GM18870 (cell line): ENCODE results near the gene UNC5B.

Experiments used
- ATAC-seq: cut with Tn5 transposase; IDR thresholded peaks from one replicate; pipeline ENCODE4 v1.9.1; 2021; ENCODE audit warnings: moderate library complexity; ENCODE audit not compliant: unreplicated experiment

UNC5B gene

GRCh38 chr10:71239131-71239915, 27.0 kb downstream of the UNC5B start:
- no peak for ATAC-seq

GRCh38 chr10:71239946-71240795, 27.8 kb downstream of the UNC5B start:
- no peak for ATAC-seq

GRCh38 chr10:71241114-71241829, 28.9 kb downstream of the UNC5B start:
- no peak for ATAC-seq

- ATAC-seq = no peak
Observed at GRCh38 chr10:71241830-71242621, 29.7 kb downstream of the UNC5B start.

GRCh38 chr10:71242622-71243009, 30.2 kb downstream of the UNC5B start:
- no peak for ATAC-seq

GRCh38 chr10:71243756-71244395, 31.5 kb downstream of the UNC5B start:
- ATAC-seq = no peak

- ATAC-seq = no peak
Observed at GRCh38 chr10:71244431-71245419, 32.4 kb downstream of the UNC5B start.

GRCh38 chr10:71245420-71246325, 33.3 kb downstream of the UNC5B start:
- ATAC-seq = no peak

- no peak for ATAC-seq
Observed at GRCh38 chr10:71246591-71247413, 34.4 kb downstream of the UNC5B start.

- no peak for ATAC-seq
Observed at GRCh38 chr10:71247414-71247705, 35.0 kb downstream of the UNC5B start.

- ATAC-seq = no peak
Observed at GRCh38 chr10:71247804-71248203, 35.4 kb downstream of the UNC5B start.

GRCh38 chr10:71248210-71248609, 35.8 kb downstream of the UNC5B start:
- ATAC-seq = no peak

GRCh38 chr10:71249996-71250395, 37.6 kb downstream of the UNC5B start:
- no peak for ATAC-seq

- no peak for ATAC-seq
Observed at GRCh38 chr10:71250405-71250804, 38.0 kb downstream of the UNC5B start.

- no peak for ATAC-seq
Observed at GRCh38 chr10:71250842-71251241, 38.5 kb downstream of the UNC5B start.

GRCh38 chr10:71251319-71251718, 38.9 kb downstream of the UNC5B start:
- ATAC-seq = no peak

- no peak for ATAC-seq
Observed at GRCh38 chr10:71252220-71252619, 39.9 kb downstream of the UNC5B start.
